PC-3 (cell line): ENCODE measurements around the gene MIEF1. TPM values are rescaled to one million over a fixed set of nuclear protein-coding genes. Genes with fewer than 3 reads are reported as not detected.

Experiments used
- ATAC-seq: fragments of 200-7000 bp; cut with Tn5 transposase; 2 replicates; pipeline ENCODE4 v1.9.1; 2020; ENCODE audit warnings: mild to moderate bottlenecking, moderate library complexity
- BruUV-seq: library from RNA; stranded (reverse); fragments of 400-500 nt; replicated peaks from 2 replicates; lab custom pipeline; 2021; lab: Mats Ljungman, UMichigan
- CTCF ChIA-PET: fragments of 300-600 bp; sonication (Branson Sonifier 250); formaldehyde crosslinking; loops from one replicate; lab custom pipeline; 2022; ENCODE audit warnings: antibody characterized with exemption; lab: Charles Lee
- POLR2A ChIA-PET: fragments of 300-600 bp; sonication (Branson Sonifier 250); formaldehyde crosslinking; loops from one replicate; lab custom pipeline; 2022; ENCODE audit warnings: antibody characterized with exemption; ENCODE audit not compliant: unreplicated experiment; lab: Charles Lee
- DNase-seq: peaks from one replicate; pipeline ENCODE4 v3.0.0-alpha.2; 2015
- H2AFZ ChIP-seq: fragments of 300-600 bp; sonication (generic); 2 replicates; pipeline ENCODE4 v1.6.0; 2016; ENCODE audit warnings: antibody characterized with exemption, low read length
- H3F3A ChIP-seq: fragments of 300-600 bp; sonication (generic); one replicate; pipeline ENCODE4 v1.6.0; 2017; ENCODE audit warnings: antibody characterized with exemption, low read length, control low read depth, mild to moderate bottlenecking; ENCODE audit not compliant: unreplicated experiment
- H3K27ac ChIP-seq: fragments of 300-600 bp; sonication (generic); 2 replicates; pipeline ENCODE4 v1.5.1; 2016; ENCODE audit warnings: mild to moderate bottlenecking, low read length
- H3K27me3 ChIP-seq: fragments of 300-600 bp; sonication (generic); 2 replicates; pipeline ENCODE4 v1.6.1; 2016; ENCODE audit warnings: low read length, mixed read lengths
- H3K36me3 ChIP-seq: fragments of 300-600 bp; sonication (generic); 2 replicates; pipeline ENCODE4 v1.6.1; 2016; ENCODE audit warnings: low read depth, mixed run types, low read length, mixed read lengths
- H3K4me1 ChIP-seq: fragments of 300-600 bp; sonication (generic); 2 replicates; pipeline ENCODE4 v1.5.1; 2016; ENCODE audit warnings: low read length; ENCODE audit not compliant: insufficient read depth
- H3K4me2 ChIP-seq: fragments of 300-600 bp; sonication (generic); 2 replicates; pipeline ENCODE4 v1.6.0; 2016; ENCODE audit warnings: low read length
- H3K4me3 ChIP-seq: fragments of 300-600 bp; sonication (generic); 2 replicates; pipeline ENCODE4 v1.5.1; 2016; ENCODE audit warnings: mild to moderate bottlenecking, low read length, mixed read lengths
- H3K79me2 ChIP-seq: fragments of 300-600 bp; sonication (generic); 2 replicates; pipeline ENCODE4 v1.6.1; 2017; ENCODE audit warnings: low read length, mixed read lengths
- H3K9ac ChIP-seq: fragments of 300-600 bp; sonication (generic); 2 replicates; pipeline ENCODE4 v1.6.0; 2016; ENCODE audit warnings: mild to moderate bottlenecking, low read length
- H3K9me2 ChIP-seq: fragments of 300-600 bp; sonication (generic); replicated peaks from 2 replicates; pipeline ENCODE4 v1.6.1; 2016; ENCODE audit warnings: mixed run types, low read length, mixed read lengths
- H3K9me3 ChIP-seq: fragments of 300-600 bp; sonication (generic); 2 replicates; pipeline ENCODE4 v1.6.1; 2016; ENCODE audit warnings: low read length, mixed read lengths
- H4K20me1 ChIP-seq: fragments of 300-600 bp; sonication (generic); 2 replicates; pipeline ENCODE4 v1.6.1; 2016; ENCODE audit warnings: low read length, mixed read lengths
- EZH2 ChIP-seq: fragments of 300-600 bp; sonication (generic); IDR thresholded peaks from one replicate; pipeline ENCODE4 v1.6.1; 2017; ENCODE audit warnings: antibody characterized with exemption, mild to moderate bottlenecking, low read length; ENCODE audit not compliant: unreplicated experiment
- EZH2phosphoT487 ChIP-seq: fragments of 300-600 bp; sonication (generic); IDR thresholded peaks from 2 replicates; pipeline ENCODE4 v1.6.1; 2018; ENCODE audit warnings: mild to moderate bottlenecking, antibody characterized with exemption, low read length, borderline replicate concordance
- intact Hi-C: fragments of 100-400 bp; cut with micrococcal nuclease; formaldehyde crosslinking; loops from 2 replicates; pipeline ENCODE4 v1.9.0; 2023
- total RNA-seq: library from RNA; depleted of rRNA; stranded (reverse); fragments of >200 nt; gene quantifications from 2 replicates; pipeline ENCODE4 v1.2.3, GENCODE V29; 2014
- TF ChIP-seq, protein P1 (sequence below): fragments of 300-600 bp; sonication (generic); conservative IDR thresholded peaks from 2 replicates; pipeline ENCODE4 v1.5.1; 2017; ENCODE audit warnings: antibody characterized with exemption, low read depth, mild to moderate bottlenecking, low read length

MIEF1 gene
- total RNA-seq, 1 experiment from 2014 or later: 23.2 TPM

DNA sequence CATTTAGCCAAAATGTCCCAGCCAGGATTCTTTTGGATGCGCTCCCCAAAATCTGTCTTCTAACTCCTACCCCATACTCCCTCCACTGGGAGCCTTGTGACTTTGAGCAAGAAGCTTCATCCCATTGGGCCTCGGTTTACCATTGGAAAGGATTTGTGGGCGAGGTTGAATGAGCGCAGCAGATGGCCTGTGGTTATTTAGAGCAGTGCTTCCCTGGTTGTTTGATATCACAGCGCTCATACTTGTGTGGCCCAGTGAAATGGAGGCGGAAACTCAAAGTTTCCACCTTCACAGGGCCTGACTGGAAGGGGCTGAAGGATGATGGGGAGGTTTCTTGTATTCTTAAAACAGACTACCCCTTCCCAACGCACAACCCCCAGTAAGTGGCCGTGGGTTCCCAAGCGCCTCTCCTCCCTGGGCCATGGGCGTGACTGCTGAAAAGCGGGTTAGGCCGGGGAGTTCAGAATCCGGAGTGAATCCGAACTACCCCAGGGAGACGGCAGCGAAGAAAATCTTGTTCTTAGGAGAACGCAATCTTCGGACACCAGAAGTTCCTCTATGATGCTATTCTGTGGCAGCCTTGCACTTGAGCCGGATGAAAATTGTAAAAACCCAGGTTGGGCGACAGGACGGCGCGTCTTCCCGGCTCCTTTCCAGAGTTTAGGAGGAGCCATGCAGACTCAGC lies 17.0 kb downstream of the MIEF1 start:
- H3K79me2 ChIP-seq: peaks cover 57% of the 10 kb centered on the region
- peak; percentile 16 for ATAC-seq

DNA sequence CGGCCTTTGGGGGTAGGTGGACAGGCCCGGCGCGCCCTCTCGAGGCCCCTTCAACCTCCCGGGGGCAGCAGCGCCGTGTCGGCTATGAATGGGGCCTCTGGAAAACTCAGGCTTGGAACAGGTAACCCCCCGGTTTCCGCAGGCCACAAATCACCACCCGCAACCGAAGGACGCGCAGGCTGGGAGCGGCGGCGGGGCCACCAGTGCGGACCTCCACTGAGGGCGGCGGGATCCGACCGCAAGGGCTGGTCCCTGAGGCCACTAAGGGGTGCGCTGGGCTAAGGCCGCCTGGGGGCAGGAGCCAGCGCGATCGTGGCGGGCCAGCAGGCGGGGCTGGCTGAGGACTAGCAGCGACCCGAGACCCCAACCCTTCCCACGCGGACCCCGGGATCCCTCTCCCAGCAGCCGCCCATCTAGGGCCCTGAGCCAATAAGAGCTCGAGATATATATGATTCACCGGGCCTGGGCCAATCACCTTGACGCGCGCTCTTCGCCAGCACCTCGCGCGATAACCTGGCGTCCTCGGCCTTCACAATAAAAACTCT lies 17.7 kb downstream of the MIEF1 start:
- peak overlapping the region; percentile 100 for H3K9ac ChIP-seq
- POLR2A ChIA-PET: interaction anchor here (0.5 to 1.0 kb wide), 4 partner anchors 9 to 524 kb away, joined by 3 to 8 read pairs (median 4); partner anchors contain the start of gene PDGFB
- DNase-seq (peak; percentile 95), ATAC-seq (peak; percentile 75)
- H3K4me2 ChIP-seq: peak overlapping the region; percentile 93
- peaks cover 55% of the 10 kb centered on the region for H3K79me2 ChIP-seq
- CTCF ChIA-PET: interaction anchor here (0.6 to 1.0 kb wide), 3 partner anchors 9 to 26 kb away, joined by 3 to 14 read pairs (median 4); partner anchors contain the start of gene MIEF1
- peaks cover 37% of the 10 kb centered on the region for H4K20me1 ChIP-seq
- H2AFZ ChIP-seq: peak overlapping the region; percentile 79
- H3K27me3 ChIP-seq: no peaks in the 10 kb centered on the region
- H3K9me3 ChIP-seq: no peaks in the 10 kb centered on the region
- H3K9me2 ChIP-seq: no peaks in the 10 kb centered on the region
- BruUV-seq: no TSS peak
- H3F3A ChIP-seq: peaks cover 18% of the 10 kb centered on the region
- intact Hi-C loops: no loop called here
- H3K36me3 ChIP-seq: peaks cover 31% of the 10 kb centered on the region
- H3K27ac ChIP-seq: peak overlapping the region; percentile 80
- peaks cover 19% of the 10 kb centered on the region for H3K4me1 ChIP-seq
- TF ChIP-seq, protein P1, sequence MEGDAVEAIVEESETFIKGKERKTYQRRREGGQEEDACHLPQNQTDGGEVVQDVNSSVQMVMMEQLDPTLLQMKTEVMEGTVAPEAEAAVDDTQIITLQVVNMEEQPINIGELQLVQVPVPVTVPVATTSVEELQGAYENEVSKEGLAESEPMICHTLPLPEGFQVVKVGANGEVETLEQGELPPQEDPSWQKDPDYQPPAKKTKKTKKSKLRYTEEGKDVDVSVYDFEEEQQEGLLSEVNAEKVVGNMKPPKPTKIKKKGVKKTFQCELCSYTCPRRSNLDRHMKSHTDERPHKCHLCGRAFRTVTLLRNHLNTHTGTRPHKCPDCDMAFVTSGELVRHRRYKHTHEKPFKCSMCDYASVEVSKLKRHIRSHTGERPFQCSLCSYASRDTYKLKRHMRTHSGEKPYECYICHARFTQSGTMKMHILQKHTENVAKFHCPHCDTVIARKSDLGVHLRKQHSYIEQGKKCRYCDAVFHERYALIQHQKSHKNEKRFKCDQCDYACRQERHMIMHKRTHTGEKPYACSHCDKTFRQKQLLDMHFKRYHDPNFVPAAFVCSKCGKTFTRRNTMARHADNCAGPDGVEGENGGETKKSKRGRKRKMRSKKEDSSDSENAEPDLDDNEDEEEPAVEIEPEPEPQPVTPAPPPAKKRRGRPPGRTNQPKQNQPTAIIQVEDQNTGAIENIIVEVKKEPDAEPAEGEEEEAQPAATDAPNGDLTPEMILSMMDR: peak; percentile 43; the same call in 1 of the 2 replicates
- TF ChIP-seq EZH2: no peak
- H3K4me3 ChIP-seq: peak overlapping the region; percentile 99

More for the DNA sequence above, 17.0 kb downstream of the MIEF1 start:
- Histone ChIP-seq H3K27ac (peak overlapping the region; percentile 80), H3K4me3 (peak overlapping the region; percentile 99), H4K20me1 (peaks cover 34% of the 10 kb centered on the region), H3K4me2 (peak overlapping the region; percentile 93), H2AFZ (peak overlapping the region; percentile 79), H3K9me2 (no peaks in the 10 kb centered on the region), H3K27me3 (no peaks in the 10 kb centered on the region), H3K9ac (peak overlapping the region; percentile 100), H3K36me3 (peaks cover 33% of the 10 kb centered on the region), H3K4me1 (peaks cover 19% of the 10 kb centered on the region), H3F3A (peaks cover 18% of the 10 kb centered on the region), H3K9me3 (no peaks in the 10 kb centered on the region)
- TF ChIP-seq EZH2 (no peak), EZH2phosphoT487 (no peak)
- TF ChIP-seq, protein P1: no peak
- DNase-seq: peak; percentile 33
- ChIA-PET POLR2A (interaction anchor here (0.6 to 1.0 kb wide), 2 partner anchors 10 to 510 kb away, joined by 3 to 6 read pairs; no protein-coding TSS in a partner anchor), CTCF (interaction anchor here (1.0 kb wide), 1 partner anchor 10 kb away, joined by 14 read pairs; no protein-coding TSS in a partner anchor)
- intact Hi-C loops: no loop called here
- TSS peak; percentile 80 for BruUV-seq
